NAMALWA (cell line): ENCODE results near the gene RPL26.

Experiments used
- DNase-seq: peaks from one replicate; pipeline ENCODE4 v3.0.0-alpha.2; 2015; ENCODE audit warnings: low spot score

The RPL26 gene

DNA sequence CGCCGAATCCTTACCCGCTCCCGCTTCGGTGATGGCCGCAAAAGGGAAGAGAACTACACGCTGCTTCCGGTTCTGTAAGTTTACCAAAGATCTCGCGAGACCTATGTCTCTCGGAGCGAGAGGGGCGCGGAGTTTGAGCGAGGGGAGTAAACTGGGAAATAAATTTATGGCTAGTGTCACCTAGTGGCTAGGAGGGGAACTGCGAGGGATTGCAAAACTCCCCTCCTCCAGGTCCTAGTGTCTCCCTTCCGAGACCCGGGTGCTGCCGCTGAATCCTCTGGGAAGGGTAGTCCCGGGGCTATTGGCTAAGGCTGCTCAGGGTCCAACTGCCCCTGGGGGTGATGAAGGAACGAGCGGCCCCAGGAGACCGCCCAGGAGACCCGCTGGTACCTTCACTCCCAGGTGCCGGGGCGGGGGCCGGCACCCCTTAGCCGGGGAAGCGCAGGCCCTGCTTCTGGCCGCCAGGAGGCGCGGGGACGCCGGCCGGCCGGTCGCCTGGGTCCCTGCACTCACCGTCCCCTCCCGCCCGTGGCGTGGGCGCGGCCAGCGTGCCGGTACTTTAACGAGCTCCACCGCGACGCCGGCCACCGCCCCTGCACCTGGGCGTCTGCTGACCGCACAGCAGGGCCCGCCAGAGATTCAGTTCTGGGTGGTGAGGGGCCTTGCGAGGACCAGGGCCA lies at the start of gene RPL26:
Gene RPL26, minus strand, starts transcription at position 51 of the 680 bp plus-strand sequence. CDS start 883 bp downstream, outside the sequence.
- peak; percentile 95 for DNase-seq

DNA sequence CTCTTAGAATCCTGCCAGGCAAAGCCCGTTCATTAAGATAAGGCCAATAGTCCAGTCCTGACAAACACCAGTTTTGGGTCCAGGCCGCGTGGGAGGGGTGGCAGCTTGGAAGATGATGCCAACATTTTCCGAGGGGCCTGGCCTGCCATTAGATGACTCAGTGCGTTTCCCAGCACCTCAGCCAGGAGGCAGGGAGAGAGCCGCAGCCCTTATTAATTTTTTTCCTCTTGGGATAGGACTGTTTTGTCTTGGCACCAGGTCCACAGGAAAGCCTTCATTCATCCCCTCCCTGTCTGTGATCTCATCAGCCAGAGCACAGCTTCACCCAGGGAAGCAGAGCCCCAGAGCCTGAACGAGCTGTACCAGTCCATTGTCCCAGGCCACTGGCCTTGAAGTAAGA lies 48.0 kb upstream of the RPL26 start:
- no peak for DNase-seq

GRCh38 chr17:8426802-8427201 lies 43.8 kb upstream of the RPL26 start:
- DNase-seq, result no peak

DNA sequence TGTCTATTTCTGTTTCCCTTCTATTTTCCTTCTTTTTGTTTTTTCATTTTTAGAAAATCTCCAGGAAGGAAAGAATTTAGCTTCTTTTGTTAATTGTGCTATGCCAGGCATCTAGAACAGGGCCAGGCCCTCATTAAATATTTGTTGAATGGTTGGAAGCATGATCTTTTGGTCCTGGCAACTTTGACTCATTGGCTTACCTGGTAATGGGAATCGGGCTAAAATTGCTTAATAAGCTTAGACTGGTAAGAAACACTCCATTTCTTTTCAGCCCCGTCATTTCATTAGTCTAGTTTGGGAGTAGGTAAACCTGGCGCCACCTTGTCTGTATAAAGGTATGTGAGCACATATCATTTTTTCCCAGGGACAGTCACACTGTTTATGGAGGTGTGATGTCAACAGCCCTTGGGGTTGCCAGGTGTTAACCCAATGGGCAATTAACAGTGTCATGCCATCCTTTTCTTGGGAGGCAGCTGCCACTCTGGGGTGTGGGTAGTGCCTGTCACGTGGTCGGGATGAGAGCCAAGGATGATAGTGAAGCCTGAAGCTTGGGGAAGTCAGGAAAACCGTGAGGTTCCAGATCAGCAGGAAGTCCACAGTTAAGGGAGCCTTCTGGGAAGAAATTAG lies 43.2 kb upstream of the RPL26 start:
- no peak for DNase-seq

DNA sequence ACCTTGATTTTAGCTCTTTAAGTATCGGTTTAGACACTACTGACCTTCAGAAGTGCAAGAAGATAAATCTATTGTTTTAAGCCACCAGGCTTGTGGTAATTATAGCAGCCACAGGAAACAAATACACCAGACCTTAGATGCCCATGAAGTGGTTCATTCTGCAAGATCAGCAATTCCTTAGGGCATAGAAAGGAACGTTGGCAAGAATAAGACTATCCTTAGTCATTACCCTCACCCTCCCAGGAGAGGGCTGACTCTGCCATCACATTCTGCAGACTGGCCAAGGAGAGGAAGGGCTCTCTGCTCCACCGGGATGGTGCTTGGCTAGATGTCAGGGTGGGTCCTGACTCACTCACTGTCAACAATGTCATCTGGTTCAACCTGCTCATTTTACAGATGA lies 38.6 kb upstream of the RPL26 start:
- no peak for DNase-seq

DNA sequence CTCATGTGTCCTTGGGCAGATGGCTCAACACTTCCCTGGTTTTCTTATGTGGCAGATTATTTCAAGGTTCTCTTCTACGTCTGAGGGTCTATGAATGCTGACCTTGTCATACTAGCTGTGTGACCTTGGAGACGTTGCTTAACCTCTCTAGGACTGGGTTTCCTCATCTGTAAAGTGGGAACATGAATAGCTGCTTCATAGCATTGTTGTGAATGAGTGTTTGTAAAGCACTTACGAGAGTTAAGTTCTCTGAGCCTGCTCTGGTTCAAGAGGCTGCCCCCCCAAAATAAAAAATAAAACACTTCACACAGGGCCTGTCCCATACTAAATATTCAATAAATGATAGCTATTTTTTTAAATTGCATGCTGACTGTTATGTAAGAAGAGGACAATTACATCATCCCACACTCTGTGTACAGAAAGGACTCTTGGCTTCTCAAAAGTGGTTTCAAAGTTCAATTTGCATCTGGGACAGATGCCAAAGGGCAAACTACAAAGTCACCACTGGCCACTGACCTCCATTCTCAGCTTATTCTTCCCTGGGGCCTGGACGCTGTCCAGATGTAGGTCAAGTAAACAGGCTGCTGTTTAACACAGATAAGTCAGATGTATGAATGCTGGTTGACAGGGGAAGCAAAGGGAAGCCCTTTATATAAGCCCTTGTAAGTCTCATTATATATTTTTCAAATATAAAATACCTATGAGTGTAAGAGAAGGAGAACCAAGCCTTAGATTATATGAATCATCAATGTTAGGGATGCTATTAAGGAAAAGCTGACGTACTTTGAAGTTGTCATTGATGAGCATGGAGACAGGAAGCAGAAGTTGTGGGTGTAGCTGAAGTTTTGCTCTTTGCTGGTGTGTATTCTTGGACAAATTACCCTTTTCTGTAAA lies 37.3 kb upstream of the RPL26 start:
- DNase-seq, result no peak

DNA sequence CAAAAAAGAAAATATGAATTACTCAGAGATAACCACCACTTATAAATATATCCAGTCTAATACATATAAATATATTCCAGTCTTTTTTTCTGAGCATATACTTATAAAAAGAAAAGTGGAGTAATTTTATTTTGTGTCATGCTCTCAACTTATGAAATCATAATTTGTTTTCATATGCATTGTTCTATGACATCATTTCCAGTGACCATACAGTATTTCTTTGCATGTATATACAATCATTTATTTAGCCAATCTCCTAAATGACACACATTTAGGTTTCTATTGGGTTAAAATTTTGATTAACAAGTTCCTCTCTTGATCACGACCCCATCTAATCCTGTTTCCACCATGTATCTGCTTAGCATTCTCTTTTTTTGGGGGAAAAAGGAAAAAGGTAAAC lies 36.3 kb upstream of the RPL26 start:
- no peak for DNase-seq

DNA sequence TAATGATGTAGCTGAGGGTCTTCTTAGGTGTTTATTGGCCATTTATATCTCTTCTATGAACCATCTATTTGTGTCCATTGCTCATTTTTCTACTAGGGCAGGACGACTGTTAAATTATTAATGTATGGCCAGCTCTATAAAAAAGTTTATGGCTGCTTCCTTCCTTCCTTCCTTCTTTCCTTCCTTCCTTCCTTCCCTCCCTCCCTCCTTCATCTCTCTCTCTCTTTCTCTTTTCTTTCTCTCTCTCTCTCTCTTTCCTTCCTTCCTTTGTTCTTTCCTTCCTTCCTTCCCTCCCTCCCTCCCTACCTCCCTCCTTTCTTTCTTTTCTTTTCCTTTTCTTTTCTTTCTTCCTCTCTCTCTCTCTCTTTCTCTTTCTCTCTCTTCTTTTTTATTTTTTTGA lies 35.5 kb upstream of the RPL26 start:
- DNase-seq, result no peak

DNA sequence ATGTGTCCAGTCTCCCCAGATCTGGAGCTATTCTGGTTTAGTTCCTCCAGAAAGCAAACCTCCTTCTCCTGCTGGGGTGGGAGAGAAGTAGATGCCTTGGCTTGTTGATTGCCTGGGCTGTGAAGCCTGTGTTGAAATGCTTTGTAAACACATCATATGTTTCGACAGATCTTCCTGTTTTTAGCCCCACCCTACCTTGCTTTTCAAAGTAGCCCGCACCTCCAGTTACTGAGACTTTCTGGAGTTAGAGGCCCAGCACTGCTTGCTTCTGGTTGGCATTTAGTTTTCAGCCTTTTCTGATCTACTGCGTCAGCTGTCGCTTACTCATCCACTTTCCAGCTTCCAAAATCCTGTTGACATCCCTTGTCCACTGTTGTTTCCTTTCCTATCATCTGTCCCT lies 34.8 kb upstream of the RPL26 start:
- no peak for DNase-seq

DNA sequence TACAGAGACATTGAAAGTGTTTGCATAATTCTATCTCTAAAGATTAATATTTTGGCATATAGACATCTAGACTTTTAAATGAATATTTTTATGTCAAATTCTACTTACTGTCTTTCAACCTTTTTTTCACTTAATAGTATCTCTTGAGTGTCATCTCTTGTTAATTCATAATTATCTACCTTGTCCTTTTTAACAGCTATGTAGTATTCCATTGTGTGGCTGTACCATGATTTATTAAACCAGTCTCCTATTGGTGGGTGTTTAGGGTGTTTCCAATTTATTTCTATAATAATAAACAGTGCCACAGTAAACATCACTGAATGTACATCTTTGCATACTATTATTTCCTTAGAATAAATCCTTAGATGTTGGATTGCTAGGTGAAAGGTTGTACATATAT lies 30.9 kb upstream of the RPL26 start:
- DNase-seq, result no peak

- no peak for DNase-seq
Measured at GRCh38 chr17:8413328-8413727, 30.3 kb upstream of the RPL26 start.

GRCh38 chr17:8412089-8412488 lies 29.1 kb upstream of the RPL26 start:
- DNase-seq, result no peak

GRCh38 chr17:8410883-8411238 lies 27.9 kb upstream of the RPL26 start:
- DNase-seq, result no peak

GRCh38 chr17:8409966-8410882 lies 27.2 kb upstream of the RPL26 start:
- DNase-seq, result peak; percentile 65

GRCh38 chr17:8408371-8408770 lies 25.4 kb upstream of the RPL26 start:
- no peak for DNase-seq

DNA sequence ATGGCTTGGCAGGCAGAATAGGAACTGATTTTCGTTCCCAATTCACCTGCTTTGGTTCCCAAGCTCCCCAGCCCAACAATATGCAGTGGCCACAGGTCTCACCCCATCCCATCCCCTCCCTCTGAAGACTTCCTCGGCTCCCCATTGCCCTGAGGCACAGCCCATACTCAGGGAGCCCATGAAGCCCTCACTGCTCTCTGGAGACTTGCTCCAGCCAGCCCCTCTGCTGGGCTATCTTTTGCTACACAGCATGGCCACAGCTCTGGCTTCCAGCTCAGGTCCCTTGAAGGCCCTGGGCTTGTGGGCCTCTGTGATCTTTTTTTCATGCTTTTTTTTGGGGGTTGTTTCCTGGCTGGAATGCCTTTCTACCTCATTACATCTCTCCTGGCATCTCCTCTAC lies 23.2 kb upstream of the RPL26 start:
- no peak for DNase-seq

- DNase-seq, result no peak
Measured at GRCh38 chr17:8405499-8406016, 22.6 kb upstream of the RPL26 start.

DNA sequence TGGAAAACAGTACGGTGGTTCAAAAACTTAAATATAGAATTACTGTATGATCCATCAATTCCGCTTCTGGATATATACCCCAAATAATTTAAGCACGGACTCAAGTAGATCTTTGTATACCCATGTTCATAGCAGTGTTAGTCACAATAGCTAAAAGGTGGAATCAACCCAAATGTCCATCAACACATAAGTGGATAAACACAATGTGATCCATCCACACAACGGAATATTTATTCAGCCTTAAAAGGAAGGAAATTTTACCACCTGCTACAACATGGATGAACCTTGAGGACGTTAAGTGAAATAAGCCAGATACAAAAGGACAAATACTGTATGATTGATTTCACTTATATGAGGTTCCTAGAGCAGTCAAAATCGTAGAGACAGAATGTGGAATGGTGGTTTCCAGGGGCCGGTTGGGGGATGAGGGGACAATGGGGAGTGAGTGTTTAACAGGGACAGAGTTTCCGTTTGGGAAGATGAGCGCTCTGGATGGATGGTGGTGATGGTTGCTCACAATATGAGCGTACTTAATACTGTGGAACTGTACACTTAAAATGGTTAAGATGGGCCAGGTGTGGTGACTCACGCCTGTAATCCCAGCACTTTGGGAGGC lies 20.0 kb upstream of the RPL26 start:
- DNase-seq, result no peak

- no peak for DNase-seq
Measured at GRCh38 chr17:8401107-8401506, 18.1 kb upstream of the RPL26 start.

- no peak for DNase-seq
Measured at GRCh38 chr17:8398980-8399379, 16.0 kb upstream of the RPL26 start.

- no peak for DNase-seq
Measured at GRCh38 chr17:8397636-8398035, 14.6 kb upstream of the RPL26 start, which contains the start of gene RNF222. TSS of gene RNF222 (minus strand) at chr17:8397827. CDS start at chr17:8393461, 4,366 bp downstream.
